Measurements from ENCODE around the gene XPO5.

GRCh38 chr6:43572015-43572414, 3.8 kb downstream of the XPO5 start:
- TF ChIP-seq, protein P1, sequence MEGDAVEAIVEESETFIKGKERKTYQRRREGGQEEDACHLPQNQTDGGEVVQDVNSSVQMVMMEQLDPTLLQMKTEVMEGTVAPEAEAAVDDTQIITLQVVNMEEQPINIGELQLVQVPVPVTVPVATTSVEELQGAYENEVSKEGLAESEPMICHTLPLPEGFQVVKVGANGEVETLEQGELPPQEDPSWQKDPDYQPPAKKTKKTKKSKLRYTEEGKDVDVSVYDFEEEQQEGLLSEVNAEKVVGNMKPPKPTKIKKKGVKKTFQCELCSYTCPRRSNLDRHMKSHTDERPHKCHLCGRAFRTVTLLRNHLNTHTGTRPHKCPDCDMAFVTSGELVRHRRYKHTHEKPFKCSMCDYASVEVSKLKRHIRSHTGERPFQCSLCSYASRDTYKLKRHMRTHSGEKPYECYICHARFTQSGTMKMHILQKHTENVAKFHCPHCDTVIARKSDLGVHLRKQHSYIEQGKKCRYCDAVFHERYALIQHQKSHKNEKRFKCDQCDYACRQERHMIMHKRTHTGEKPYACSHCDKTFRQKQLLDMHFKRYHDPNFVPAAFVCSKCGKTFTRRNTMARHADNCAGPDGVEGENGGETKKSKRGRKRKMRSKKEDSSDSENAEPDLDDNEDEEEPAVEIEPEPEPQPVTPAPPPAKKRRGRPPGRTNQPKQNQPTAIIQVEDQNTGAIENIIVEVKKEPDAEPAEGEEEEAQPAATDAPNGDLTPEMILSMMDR (IDR thresholded peaks at IDR 0.05), result no peak
- no peak for TF ChIP-seq ZNF232 (CRISPR knock-in tag; IDR thresholded peaks at IDR 0.05)
- TF ChIP-seq FOXJ3 (CRISPR knock-in tag; IDR thresholded peaks at IDR 0.05; ENCODE audit: borderline replicate concordance), result no peak
- TF ChIP-seq ZNF425 (CRISPR knock-in tag; conservative IDR thresholded peaks at IDR 0.05), result no peak
- TF ChIP-seq JUN (CRISPR knock-in tag; IDR thresholded peaks at IDR 0.05), result no peak
- TF ChIP-seq CREB1 (CRISPR knock-in tag; IDR thresholded peaks at IDR 0.05), result no peak
- no peak for TF ChIP-seq MAX (CRISPR knock-in tag; IDR thresholded peaks at IDR 0.05)
- no peak for TF ChIP-seq IRF2 (CRISPR knock-in tag; IDR thresholded peaks at IDR 0.05; ENCODE audit: borderline replicate concordance, low read depth)
- TF ChIP-seq, protein P2, sequence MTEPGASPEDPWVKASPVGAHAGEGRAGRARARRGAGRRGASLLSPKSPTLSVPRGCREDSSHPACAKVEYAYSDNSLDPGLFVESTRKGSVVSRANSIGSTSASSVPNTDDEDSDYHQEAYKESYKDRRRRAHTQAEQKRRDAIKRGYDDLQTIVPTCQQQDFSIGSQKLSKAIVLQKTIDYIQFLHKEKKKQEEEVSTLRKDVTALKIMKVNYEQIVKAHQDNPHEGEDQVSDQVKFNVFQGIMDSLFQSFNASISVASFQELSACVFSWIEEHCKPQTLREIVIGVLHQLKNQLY (CRISPR knock-in tag; IDR thresholded peaks at IDR 0.05), result no peak

Data from WTC11 (cell line).